Sigmoid colon (tissue), 4 donors: ENCODE data around the gene CNTN4.

Experiments used
- EP300 ChIP-seq, 4 donors: sonication (generic); formaldehyde crosslinking; IDR thresholded peaks; one replicate each; pipeline ENCODE4 v1.6.1; 2017; ENCODE audit warnings: antibody characterized with exemption in 4 of 4
- POLR2A ChIP-seq, 2 donors: fragments of 450-650 bp; IDR thresholded peaks; one replicate each; pipeline ENCODE4 v1.6.1; 2016; ENCODE audit warnings: antibody characterized with exemption in 2 of 2, mild to moderate bottlenecking in 2 of 2, moderate library complexity in 2 of 2
- POLR2AphosphoS5 ChIP-seq, 4 donors: sonication (generic); formaldehyde crosslinking; IDR thresholded peaks; one replicate each; pipeline ENCODE4 v1.6.1; 2017; ENCODE audit warnings: antibody characterized with exemption in 4 of 4
- TF ChIP-seq, protein P1 (sequence below), 4 experiments: fragments of 450-650 bp in 3 of 4; fragments of 200-600 bp in 1 of 4; IDR thresholded peaks; one replicate each; pipeline ENCODE4 v1.5.1; 2016 to 2019; ENCODE audit warnings: antibody characterized with exemption in 4 of 4, mild to moderate bottlenecking in 3 of 4, moderate library complexity in 2 of 4

DNA sequence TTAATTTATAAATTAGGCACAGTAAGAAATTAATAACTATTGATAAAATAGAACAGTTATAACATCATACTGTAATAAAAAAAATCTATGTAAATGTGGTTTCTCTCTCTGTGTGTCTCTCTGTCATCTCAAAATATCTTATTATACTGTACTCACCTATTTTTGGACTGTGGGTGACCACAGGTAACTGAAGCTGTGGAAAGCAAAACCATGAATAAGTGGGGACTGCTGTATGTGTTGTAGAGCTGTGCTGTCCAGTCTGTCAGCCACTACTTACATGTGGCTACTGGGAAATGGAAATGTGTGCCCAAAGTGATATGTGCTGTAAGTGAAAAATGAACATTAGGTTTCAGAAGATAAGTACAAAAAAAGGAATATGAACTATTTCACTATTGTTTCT, 145.5 kb downstream of the CNTN4 start:
- TF ChIP-seq, protein P1, sequence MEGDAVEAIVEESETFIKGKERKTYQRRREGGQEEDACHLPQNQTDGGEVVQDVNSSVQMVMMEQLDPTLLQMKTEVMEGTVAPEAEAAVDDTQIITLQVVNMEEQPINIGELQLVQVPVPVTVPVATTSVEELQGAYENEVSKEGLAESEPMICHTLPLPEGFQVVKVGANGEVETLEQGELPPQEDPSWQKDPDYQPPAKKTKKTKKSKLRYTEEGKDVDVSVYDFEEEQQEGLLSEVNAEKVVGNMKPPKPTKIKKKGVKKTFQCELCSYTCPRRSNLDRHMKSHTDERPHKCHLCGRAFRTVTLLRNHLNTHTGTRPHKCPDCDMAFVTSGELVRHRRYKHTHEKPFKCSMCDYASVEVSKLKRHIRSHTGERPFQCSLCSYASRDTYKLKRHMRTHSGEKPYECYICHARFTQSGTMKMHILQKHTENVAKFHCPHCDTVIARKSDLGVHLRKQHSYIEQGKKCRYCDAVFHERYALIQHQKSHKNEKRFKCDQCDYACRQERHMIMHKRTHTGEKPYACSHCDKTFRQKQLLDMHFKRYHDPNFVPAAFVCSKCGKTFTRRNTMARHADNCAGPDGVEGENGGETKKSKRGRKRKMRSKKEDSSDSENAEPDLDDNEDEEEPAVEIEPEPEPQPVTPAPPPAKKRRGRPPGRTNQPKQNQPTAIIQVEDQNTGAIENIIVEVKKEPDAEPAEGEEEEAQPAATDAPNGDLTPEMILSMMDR (IDR thresholded peaks at IDR 0.05) = no peak
- TF ChIP-seq POLR2A (IDR thresholded peaks at IDR 0.05) = no peak
- no peak for TF ChIP-seq EP300 (IDR thresholded peaks at IDR 0.05)
- no peak for TF ChIP-seq POLR2AphosphoS5 (IDR thresholded peaks at IDR 0.05)
